ENCODE measurements around the gene GPC5.

The GPC5 gene

GRCh38 chr13:92429231-92429630 is 1030.8 kb downstream of the GPC5 start:
- Histone ChIP-seq H2AFZ (ENCODE audit: low read length) (no peak overlapping the region), H3K27ac (ENCODE audit: low read depth, low read length, poor library complexity, severe bottlenecking) (no peak overlapping the region), H3K9me2 (ENCODE audit: low read depth, low read length) (no peaks in the 10 kb centered on the region), H3K4me1 (ENCODE audit: insufficient read depth, low read length, severe bottlenecking) (no peaks in the 10 kb centered on the region), H3K9me3 (ENCODE audit: low read length) (no peaks in the 10 kb centered on the region), H3K9ac (ENCODE audit: low read length) (no peak overlapping the region), H3K4me3 (ENCODE audit: low read depth, low read length, poor library complexity, severe bottlenecking) (no peak overlapping the region), H3K4me2 (ENCODE audit: low read length) (no peak overlapping the region), H4K20me1 (ENCODE audit: insufficient read depth, low read length) (0 out of 2 replicates have a peak, but pooled peaks cover 2% of the 10 kb centered on the region), H3F3A (ENCODE audit: insufficient read depth, low read length) (no peaks in the 10 kb centered on the region), H3K27me3 (ENCODE audit: insufficient read depth, low read length) (no peaks in the 10 kb centered on the region), H3K79me2 (ENCODE audit: insufficient read depth, low read length) (no peaks in the 10 kb centered on the region), H3K36me3 (ENCODE audit: insufficient read depth, low read length) (no peaks in the 10 kb centered on the region)
- TF ChIP-seq CTCF (IDR thresholded peaks at IDR 0.05; ENCODE audit: low read length): no peak
- TF ChIP-seq EZH2 (IDR thresholded peaks at IDR 0.05; ENCODE audit: borderline replicate concordance, low read length): no peak

- Histone ChIP-seq H2AFZ (ENCODE audit: low read length) (no peak overlapping the region), H3K4me3 (ENCODE audit: low read depth, low read length, poor library complexity, severe bottlenecking) (no peak overlapping the region), H3K9me3 (ENCODE audit: low read length) (no peaks in the 10 kb centered on the region), H3K4me1 (ENCODE audit: insufficient read depth, low read length, severe bottlenecking) (no peaks in the 10 kb centered on the region), H3K27ac (ENCODE audit: low read depth, low read length, poor library complexity, severe bottlenecking) (no peak overlapping the region), H3K27me3 (ENCODE audit: insufficient read depth, low read length) (no peaks in the 10 kb centered on the region), H3K9ac (ENCODE audit: low read length) (no peak overlapping the region), H3K9me2 (ENCODE audit: low read depth, low read length) (no peaks in the 10 kb centered on the region), H4K20me1 (ENCODE audit: insufficient read depth, low read length) (0 out of 2 replicates have a peak, but pooled peaks cover 2% of the 10 kb centered on the region), H3K36me3 (ENCODE audit: insufficient read depth, low read length) (no peaks in the 10 kb centered on the region), H3F3A (ENCODE audit: insufficient read depth, low read length) (no peaks in the 10 kb centered on the region), H3K79me2 (ENCODE audit: insufficient read depth, low read length) (no peaks in the 10 kb centered on the region), H3K4me2 (ENCODE audit: low read length) (no peak overlapping the region)
- TF ChIP-seq EZH2 (IDR thresholded peaks at IDR 0.05; ENCODE audit: borderline replicate concordance, low read length) (no peak), CTCF (IDR thresholded peaks at IDR 0.05; ENCODE audit: low read length) (no peak)
Observed at GRCh38 chr13:92433386-92433785, 1035.0 kb downstream of the GPC5 start.

- Histone ChIP-seq H2AFZ (ENCODE audit: low read length) (no peak overlapping the region), H3K9ac (ENCODE audit: low read length) (no peak overlapping the region), H3K36me3 (ENCODE audit: insufficient read depth, low read length) (no peaks in the 10 kb centered on the region), H3K4me3 (ENCODE audit: low read depth, low read length, poor library complexity, severe bottlenecking) (no peak overlapping the region), H3F3A (ENCODE audit: insufficient read depth, low read length) (no peaks in the 10 kb centered on the region), H3K9me2 (ENCODE audit: low read depth, low read length) (no peaks in the 10 kb centered on the region), H3K4me1 (ENCODE audit: insufficient read depth, low read length, severe bottlenecking) (no peaks in the 10 kb centered on the region), H3K9me3 (ENCODE audit: low read length) (no peaks in the 10 kb centered on the region), H3K4me2 (ENCODE audit: low read length) (no peak overlapping the region), H3K27me3 (ENCODE audit: insufficient read depth, low read length) (no peaks in the 10 kb centered on the region), H3K27ac (ENCODE audit: low read depth, low read length, poor library complexity, severe bottlenecking) (no peak overlapping the region), H4K20me1 (ENCODE audit: insufficient read depth, low read length) (0 out of 2 replicates have a peak, but pooled peaks cover 2% of the 10 kb centered on the region), H3K79me2 (ENCODE audit: insufficient read depth, low read length) (no peaks in the 10 kb centered on the region)
- no peak for TF ChIP-seq EZH2 (IDR thresholded peaks at IDR 0.05; ENCODE audit: borderline replicate concordance, low read length)
- no peak for TF ChIP-seq CTCF (IDR thresholded peaks at IDR 0.05; ENCODE audit: low read length)
Observed at GRCh38 chr13:92433963-92434362, 1035.5 kb downstream of the GPC5 start.

All from OCI-LY1 (cell line).